ENCODE measurements around the gene PTPN4.
"Not testable (repeated sequence)": the region's sequence is repeated elsewhere in the genome, so short reads cannot be mapped to it uniquely, and the experiment has no call there.

PTPN4 gene

DNA sequence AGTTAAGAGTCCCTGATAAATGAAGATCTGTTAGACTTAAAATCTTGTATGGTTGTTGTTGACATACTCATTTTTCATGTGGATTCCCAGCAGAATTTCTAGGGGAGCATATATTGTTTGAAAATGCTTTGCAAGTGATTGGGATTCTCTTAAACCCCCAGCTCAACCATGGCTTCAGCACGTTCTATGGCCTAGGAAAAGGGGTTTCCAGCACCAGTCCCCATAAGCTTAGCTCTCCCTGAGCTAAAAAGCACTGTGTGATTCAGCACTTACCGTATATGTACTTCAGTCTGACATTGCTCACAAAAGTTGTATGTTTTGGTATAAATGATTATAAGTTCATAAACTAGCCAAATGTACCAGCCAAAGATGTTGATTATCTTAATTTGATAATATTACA is 173.1 kb downstream of the PTPN4 start:
- in situ Hi-C loops (cut with MboI; ENCODE audit: low sequenced_read_pairs), result no loop called here

DNA sequence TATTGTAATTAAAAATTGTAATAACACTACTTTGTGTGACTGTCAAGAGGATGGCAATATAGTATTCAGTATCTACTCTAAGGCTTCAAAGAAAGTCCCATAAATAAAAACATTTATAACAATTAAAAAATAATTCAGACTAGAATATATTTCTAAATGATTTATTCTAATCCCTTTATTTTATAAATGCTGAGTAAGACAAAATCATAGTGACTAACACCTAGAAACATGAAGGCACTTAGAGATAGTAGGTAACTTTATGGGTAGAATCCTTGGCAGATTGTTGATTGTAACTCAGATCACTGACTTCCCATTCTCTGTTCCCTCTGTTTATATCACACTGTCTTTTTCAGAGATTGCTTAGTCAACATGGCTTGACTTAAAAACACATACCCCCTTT is 174.6 kb downstream of the PTPN4 start:
- in situ Hi-C loops (cut with MboI; ENCODE audit: low sequenced_read_pairs), result no loop called here

DNA sequence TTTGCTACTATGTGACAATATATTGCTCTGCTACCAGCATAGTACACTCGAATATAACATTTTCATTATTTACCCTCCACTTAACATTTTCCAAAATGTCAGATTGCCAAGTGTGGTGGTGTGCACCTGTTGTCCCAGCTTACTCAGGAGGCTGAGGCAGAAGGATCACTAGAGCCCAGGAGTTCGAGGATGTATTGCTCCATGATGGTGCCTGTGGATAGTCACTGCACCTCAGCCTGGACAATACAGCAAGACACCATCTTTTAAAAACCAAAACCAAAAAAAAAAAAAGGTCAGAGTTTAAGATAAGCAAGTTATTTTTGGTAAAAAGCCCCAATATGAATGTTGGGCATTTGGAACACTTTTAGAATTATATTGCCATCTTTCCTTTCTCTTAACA is 178.0 kb downstream of the PTPN4 start:
- in situ Hi-C loops (cut with MboI; ENCODE audit: low sequenced_read_pairs), result no loop called here

DNA sequence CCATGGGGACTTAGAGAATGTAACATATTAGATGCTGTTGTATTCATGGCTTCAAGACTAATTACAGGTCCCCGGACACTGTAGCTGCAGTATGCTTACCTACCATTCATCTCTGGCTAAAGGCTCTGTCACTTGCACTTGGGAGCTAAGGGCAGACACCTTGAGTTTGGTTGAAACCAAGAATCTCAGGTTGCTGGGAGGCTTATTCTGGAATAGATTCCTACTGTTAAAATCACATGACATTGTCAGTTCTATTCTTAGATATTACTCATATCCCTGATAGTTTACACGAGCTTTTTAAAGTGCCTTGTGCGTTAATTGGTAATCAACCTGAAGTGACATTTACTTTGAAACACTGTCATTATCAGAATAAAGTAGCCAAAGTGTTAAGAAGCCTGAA is 180.2 kb downstream of the PTPN4 start:
- in situ Hi-C loops (cut with MboI; ENCODE audit: low sequenced_read_pairs), result no loop called here

DNA sequence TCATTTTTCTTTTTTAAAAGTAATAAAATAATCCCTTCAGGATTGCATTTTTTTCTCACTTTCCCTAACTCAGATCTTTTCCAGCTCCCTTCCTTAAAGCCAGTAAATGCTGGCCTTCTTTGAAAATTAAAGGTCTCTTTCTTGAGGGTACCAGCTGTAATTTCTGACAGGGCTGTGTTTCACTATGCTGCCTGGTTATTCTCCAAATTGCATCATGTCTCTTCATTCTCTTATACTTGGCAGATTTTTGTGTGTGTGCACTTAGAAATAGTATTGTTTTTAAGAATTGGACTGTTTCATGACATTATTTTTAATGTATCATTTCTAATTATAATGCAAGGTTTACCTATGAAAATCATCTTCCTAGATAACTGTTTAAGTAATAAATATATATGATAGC is 181.1 kb downstream of the PTPN4 start:
- in situ Hi-C loops (cut with MboI; ENCODE audit: low sequenced_read_pairs), result no loop called here

DNA sequence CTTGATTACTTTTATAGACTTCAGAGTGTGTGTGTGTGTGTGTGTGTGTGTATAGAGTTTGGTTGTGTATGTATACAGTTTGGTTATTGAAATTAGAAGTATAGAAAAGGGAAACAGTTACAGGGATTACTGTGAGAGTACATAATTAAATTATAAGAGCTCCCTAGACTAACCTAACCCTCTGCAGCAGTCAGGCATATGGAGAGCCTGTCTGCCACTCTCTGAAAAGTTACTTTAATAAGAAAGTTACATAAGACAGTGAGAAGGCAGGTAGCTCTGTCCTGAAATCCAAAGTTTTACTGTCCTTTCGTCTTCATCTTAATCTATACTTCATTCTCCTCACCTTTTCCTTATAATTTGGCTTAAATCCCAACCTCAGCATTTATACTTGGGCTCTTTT is 181.7 kb downstream of the PTPN4 start:
- in situ Hi-C loops (cut with MboI; ENCODE audit: low sequenced_read_pairs), result no loop called here

DNA sequence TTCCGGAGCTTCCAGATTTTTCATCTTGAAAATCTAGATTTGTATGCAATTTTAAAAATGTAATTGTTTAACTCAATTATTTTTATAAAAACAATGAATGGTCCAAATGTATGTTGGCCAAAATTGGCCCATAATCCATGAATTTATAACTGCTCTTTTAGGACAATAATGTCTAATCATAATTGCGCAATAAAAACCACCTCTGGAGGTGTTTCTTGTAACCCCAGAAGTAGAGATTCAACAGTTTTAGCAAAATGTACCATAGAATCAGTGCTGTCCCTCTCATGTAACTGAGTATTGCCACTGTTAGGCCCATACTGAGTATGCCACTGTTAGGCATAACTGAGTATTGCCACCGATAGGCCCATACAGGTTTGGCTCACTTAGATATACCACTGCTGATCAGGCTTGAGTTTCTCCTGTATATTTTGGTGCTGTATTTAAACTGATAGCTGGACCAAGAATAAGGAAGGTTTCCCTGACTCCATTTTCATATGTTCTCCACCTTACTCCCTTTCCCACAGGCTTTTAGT is 182.3 kb downstream of the PTPN4 start:
- in situ Hi-C loops (cut with MboI; ENCODE audit: low sequenced_read_pairs), result no loop called here

DNA sequence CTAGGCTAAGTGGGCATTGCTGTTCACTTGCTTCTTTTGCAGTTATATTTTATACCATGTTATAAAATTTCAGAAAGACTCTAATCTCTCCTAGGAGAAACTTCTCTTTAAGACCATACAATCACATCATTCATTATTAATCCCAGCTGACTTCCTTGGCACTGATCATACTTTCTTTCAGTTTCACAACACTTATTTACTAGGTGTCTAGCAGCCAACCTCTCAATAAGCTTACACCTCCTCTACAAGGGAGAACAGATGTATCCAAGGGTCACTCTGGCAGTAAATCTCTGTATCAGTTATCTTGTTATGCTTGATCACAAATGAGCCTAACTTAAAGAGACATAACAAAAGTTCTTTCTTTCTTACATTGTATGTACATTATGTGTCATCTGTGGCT is 183.3 kb downstream of the PTPN4 start:
- in situ Hi-C loops (cut with MboI; ENCODE audit: low sequenced_read_pairs), result no loop called here

DNA sequence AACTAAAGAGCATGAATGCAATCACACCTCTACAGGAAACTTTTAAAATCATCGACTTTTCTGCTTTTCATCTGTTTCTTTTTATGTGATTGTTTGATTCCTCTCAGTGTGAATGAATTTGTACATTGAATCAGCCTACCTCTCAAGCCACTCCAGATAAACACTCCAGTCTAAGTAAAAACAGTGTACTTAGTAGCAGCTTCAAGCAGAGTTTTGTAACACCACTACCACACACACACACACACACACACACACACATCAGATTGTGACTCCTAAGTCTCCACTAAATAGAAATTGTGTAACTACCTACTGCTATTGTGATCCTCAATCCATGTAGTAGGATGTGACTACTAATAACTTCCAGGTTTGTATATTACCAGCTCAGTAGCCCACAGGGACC is 187.8 kb downstream of the PTPN4 start:
- in situ Hi-C loops (cut with MboI; ENCODE audit: low sequenced_read_pairs), result no loop called here

DNA sequence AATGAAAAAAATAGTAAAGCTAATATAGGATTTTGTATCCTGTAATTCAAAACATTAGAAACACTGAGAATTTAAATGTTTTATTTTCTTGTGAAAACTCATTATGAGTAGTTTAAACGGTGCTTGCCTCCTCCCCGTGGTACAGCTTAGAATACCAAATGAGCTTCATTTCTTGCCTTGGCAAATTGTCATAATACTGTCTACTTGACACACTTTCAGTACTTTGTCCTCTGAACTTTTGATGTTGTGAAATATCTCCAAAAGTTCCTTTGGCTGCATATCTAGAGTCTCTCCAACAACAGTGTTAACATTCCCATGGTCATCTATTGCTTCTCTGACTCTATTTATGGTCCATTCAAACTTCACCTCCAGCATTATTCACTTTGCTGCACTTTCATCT is 191.2 kb downstream of the PTPN4 start:
- in situ Hi-C loops (cut with MboI; ENCODE audit: low sequenced_read_pairs), result no loop called here

DNA sequence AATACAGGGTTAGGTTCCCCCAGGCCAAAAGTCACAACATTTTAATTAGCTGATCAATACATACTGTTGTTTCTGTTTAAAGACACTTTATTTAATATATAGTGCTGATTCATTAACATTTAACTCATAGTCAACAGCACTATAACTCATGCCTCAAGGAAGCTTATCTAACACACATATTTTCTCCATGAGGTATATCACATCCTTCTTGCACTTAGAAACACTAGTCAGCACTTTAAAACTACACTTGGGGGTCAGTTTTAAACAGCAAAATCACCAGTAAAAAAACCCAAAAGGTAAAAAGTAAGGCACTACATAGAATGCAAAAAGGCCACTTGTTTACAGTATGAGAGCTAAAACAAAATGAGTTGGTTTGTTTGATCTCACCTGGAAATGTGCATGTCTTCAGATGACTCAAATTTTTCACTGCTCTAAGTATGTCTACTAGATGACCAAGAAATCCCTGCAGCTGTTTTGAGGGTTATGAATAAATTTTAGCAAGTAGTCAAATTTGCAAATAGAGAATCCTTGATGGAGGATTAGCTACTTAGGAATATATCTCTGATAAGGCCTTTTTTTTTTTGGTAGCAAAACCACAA is 199.0 kb downstream of the PTPN4 start:
- in situ Hi-C loops (cut with MboI; ENCODE audit: low sequenced_read_pairs), result no loop called here

DNA sequence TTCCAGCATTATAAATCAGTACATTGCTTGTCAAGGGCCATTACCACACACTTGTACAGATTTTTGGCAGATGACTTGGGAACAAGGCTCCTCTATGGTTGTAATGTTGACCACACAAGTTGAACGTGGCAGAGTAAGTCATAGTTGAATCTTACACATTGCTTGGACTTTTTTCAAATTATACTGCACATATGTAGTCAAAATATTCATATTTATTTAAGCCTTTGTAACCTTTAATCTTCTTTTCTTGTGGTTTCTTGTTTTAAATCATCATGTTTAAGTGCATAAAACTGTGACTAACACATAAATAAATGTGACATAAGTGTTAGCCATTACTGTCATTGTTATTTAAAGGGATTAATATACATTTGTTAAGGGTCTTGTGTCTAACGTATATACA is 201.1 kb downstream of the PTPN4 start:
- in situ Hi-C loops (cut with MboI; ENCODE audit: low sequenced_read_pairs), result no loop called here

DNA sequence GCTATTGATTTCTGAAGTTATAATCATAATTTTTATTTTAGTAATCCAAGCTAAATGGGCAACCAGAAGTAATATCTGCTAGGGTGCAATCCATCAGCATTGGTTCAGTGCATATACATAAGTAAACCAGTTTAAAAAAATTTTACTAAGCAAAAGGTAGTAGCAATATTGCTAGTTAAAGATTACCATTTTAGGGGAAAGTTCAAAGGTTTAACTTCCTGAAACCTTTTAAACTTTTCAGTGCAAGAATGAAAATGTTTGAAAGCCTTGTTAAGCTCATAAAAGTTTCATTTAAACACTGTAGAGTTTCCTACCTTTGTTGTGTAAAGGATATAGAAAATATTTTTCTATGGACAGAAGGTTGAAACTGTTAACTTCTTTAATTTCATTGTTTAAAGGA is 222.2 kb downstream of the PTPN4 start:
- in situ Hi-C loops (cut with MboI; ENCODE audit: low sequenced_read_pairs), result no loop called here

DNA sequence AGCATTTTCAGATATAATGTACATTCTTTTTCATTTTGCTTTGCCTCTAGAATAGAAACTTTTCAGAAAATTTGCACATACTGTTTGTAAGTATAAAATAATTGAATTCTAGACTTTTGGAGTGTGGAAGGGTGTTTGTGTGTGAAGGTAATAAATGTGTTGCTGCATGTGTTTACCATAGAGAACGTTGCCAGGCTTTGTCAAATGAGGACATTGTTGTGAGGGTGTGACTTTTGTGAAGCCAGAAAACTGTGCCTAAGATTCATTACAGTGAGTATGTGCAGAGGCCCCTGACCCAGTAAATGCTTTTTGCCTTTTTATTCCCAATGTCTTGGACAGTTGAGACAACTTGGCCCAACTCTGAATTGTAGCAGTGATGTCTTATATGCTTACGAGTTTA is 222.8 kb downstream of the PTPN4 start:
- in situ Hi-C loops (cut with MboI; ENCODE audit: low sequenced_read_pairs), result no loop called here

DNA sequence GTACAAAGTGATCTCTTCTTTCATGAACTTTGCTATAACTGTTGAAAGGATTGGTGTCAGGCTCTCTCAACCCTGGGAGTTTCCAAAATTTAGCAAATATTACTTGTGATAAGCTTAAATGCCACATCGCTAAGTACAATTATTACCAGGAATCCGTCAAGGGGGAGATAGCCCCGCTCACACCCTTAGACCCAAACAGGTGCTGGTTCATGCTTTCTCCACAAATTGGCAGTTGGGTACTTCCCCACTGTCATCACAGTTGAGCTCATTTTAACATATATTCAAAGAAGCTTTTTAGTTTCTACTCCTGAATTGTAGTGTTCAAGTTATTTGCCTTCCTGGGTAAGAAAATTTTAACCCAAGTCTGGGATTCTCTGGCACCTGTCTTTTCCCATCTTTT is 223.4 kb downstream of the PTPN4 start:
- in situ Hi-C loops (cut with MboI; ENCODE audit: low sequenced_read_pairs), result no loop called here

DNA sequence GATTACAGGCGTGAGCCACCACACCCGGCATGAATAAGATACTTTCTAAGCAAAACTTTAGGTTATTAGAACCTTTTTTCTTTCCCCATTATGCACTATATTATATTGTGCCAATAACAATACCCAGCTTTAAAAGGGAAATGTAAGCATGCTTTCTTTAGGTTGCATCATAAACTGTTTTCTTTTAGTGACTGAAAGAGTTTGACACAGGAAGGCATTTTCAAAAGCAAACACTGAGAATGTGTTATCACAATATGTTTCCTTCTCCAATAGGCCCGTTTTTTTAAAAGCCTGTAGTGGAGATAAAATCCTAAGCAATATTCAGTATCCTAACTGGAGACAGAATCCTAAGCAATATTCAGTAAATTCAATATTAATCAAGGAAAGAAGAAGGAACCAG is 236.4 kb downstream of the PTPN4 start:
- in situ Hi-C loops (cut with MboI; ENCODE audit: low sequenced_read_pairs), result no loop called here

DNA sequence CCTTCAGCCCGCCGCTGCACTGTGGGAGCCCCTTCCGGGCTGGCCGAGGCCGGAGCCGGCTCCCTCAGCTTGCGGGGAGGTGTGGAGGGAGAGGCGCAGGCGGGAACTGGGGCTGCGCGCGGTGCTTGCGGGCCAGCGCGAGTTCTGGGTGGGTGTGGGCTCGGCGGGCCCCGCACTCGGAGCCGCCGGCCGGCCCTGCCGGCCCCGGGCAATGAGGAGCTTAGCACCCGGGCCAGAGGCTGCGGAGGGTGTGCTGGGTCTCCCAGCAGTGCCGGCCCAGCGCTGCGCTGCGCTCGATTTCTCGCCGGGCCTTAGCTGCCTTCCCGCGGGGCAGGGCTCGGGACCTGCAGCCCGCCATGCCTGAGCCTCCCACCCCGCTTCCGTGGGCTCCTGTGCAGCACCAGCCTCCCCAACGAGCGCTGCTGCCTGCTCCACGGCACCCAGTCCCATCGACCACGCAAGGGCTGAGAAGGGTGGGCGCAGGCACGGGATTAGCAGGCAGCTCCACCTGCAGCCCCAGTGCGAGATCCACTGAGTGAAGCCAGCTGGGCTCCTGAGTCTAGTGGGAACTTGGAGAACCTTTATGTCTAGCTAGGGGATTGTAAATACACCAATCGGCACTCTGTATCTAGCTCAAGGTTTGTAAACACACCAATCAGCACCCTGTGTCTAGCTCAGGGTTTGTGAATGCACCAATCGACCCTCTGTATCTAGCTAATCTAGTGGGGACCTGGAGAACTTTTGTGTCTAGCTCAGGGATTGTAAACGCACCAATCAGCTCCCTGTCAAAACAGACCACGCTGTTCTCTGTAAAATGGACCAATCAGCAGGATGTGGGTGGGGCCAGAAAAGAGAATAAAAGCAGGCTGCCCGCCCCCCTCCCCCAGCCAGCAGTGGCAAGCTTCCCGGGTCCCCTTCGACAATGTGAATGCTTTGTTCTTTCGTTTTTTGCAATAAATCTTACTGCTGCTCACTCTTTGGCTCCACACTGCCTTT is 237.5 kb downstream of the PTPN4 start:
- in situ Hi-C loops (cut with MboI; ENCODE audit: low sequenced_read_pairs), result not testable (repeated sequence)

DNA sequence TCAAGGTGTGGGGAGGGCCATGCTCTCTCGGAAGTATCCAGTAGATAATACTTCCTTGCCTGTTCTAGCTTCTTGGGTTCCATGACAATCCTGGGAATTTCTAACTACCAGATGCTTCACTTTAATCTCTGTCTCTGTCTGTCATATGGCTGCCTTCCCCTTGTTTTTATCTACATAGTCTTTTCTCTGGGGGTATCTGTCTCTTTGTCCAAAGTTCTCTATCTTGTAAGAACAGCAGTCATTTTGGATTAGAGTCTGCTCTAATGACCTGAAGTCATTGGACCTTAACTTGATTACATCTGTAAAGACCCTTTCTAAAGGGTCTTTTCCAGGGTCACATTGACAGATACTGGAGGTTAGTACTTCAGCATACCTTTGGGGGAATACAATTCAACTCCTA is 241.7 kb downstream of the PTPN4 start:
- in situ Hi-C loops (cut with MboI; ENCODE audit: low sequenced_read_pairs), result no loop called here

DNA sequence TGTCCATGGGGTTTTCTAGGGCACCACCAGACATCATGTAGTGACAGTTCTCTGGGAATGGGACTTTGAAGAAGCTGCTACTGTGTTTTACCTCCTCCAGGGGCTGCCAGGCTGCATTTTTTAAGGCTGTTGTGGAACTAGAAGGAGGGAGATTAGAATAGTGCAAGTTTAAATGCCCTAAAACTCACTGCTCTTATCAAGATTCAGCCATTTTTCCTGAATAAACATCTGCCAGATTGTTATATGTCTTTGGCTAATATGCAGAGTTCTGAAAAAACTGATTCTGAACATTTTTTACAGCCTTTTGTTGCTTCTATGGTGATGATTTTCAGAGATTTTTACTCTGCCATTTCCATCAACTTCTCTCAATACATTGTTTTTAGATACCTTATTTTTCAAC is 244.5 kb downstream of the PTPN4 start:
- in situ Hi-C loops (cut with MboI; ENCODE audit: low sequenced_read_pairs), result no loop called here

DNA sequence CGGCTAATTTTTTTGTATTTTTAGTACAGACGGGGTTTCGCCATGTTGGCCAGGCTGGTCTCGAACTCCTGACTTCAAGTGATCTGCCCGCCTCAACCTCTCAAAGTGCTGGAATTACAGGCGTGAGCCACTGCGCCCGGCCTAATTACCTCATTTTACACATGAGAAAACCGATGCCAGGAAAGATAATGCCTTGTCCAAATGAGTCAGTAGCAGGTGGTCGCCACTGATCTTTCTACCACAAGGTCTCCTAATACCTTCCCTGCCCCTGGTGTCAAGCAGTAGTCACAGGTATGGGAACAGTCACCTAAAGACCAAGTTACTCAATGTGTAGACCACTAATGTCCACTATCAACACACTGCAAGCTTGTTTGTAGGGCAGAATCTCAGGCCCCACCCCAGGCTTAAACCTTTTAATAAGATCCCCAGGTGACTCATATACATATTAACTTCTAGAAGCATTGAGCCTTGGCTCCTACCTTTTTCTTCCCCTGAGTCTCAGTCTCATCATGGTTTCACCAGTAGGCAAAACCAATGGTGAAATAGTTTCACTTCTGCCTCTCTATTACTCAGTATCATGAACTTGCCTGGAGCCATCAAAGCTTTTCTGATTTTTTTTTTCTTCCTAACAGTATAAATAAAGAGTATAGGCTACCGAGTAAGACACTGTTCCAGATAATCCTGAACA is 246.3 kb downstream of the PTPN4 start:
- in situ Hi-C loops (cut with MboI; ENCODE audit: low sequenced_read_pairs), result no loop called here

DNA sequence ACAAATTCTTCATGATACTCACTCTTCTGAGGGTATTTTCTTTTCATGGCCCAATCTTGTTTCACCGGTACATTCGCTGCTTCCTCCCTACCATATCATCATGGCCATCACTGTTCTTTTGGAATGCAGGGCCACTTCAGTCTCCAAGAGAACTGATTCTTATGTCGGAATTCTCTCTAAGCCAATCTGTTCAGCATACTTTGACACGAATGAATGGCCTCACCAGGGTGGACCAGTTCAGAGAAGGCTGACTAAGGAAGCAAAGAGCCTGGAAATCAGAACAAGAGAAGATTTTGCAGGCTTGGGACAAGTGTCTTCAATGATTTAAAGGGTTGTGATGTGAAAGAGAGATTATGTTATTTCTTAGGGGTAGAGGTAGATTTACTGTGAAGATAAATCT is 248.1 kb downstream of the PTPN4 start:
- in situ Hi-C loops (cut with MboI; ENCODE audit: low sequenced_read_pairs), result no loop called here

DNA sequence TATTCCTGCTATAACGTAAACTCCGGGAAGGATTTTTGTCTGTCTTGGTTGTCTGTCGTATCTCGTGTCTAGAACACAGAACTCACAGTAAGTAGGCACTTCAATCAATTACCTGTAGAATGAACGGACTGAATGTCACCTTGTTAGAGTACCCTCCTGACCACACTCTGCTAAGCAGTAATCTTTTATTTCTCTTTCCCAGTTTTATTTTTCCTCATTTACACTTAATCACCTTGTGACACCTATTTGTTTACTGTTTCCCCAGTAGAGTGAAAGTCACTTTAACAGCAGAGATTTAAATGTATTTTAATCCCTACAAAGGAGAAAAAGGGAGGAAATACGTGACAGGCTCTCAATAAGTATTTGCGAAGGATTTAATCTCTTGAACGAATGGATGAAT is 252.6 kb downstream of the PTPN4 start:
- in situ Hi-C loops (cut with MboI; ENCODE audit: low sequenced_read_pairs), result no loop called here

Measured in hTERT RPE-1 (cell line).